ENCODE results near the gene DHRS13. TPM values are rescaled to one million over a fixed set of nuclear protein-coding genes. Genes with fewer than 3 reads are reported as not detected.

Gene DHRS13
- polyA plus RNA-seq, 1 donor (not counting 4 experiments of a cell fraction or from before 2014, with no cell fraction given): 3.4 TPM

DNA sequence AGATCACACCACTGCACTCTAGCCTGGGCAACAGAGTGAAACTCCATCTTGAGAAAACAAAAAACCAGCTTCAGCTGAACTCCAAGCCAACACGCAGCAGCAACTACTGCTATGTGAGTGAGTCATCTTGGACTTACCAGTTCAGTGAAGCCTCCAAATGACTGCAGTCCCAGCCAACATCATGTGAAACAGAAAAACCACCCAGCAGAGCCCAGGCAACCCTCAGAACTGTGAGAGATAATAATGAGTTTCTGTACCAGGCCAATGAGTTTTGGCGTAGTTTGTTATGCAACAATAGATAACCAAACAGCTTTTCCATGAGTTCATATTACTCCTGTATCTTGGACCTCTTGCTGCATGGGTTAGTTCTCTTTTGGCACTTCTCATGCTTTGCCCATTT, 25.2 kb upstream of the DHRS13 start:
- no peak for DNase-seq (ENCODE audit: low read depth, low spot score)
- dilution Hi-C loops (cut with MboI; ENCODE audit: extremely low pct_ligation_motif_present, low sequenced_read_pairs): no loop called here

GRCh38 chr17:28926786-28927185, 23.9 kb upstream of the DHRS13 start:
- Histone ChIP-seq H3K9ac (ENCODE audit: control insufficient read depth, extremely low read depth, insufficient read depth, low read length) (no peak overlapping the region), H3K9me1 (ENCODE audit: control insufficient read depth, extremely low read depth, insufficient read depth, low read length) (no peaks in the 10 kb centered on the region), H3K4me3 (ENCODE audit: control insufficient read depth in 2 of 3, extremely low read depth in 1 of 3, insufficient read depth in 2 of 3, low read depth in 1 of 3, low read length in 3 of 3) (no peak overlapping the region), H3K36me3 (ENCODE audit: control insufficient read depth in 2 of 2, extremely low read depth in 1 of 2, insufficient read depth in 2 of 2, low read length in 2 of 2) (peaks cover 11 to 38% of the 10 kb centered on the region in 2 experiments), H3K79me2 (ENCODE audit: control insufficient read depth, insufficient read depth, low read length) (peaks cover 58% of the 10 kb centered on the region), H3K9me3 (ENCODE audit: control insufficient read depth, low read depth, low read length) (peaks cover 5% of the 10 kb centered on the region), H3K4me1 (ENCODE audit: control insufficient read depth, extremely low read depth, insufficient read depth, low read length) (peaks cover 13% of the 10 kb centered on the region), H3K27ac (ENCODE audit: control insufficient read depth, insufficient read depth, low read length) (no peak overlapping the region), H2AFZ (ENCODE audit: control insufficient read depth, low read length) (no peak overlapping the region), H3K4me2 (ENCODE audit: control insufficient read depth, extremely low read depth, insufficient read depth, low read depth, low read length) (no peak overlapping the region), H4K20me1 (ENCODE audit: control insufficient read depth, extremely low read depth, insufficient read depth, low read length) (peaks cover 4% of the 10 kb centered on the region), H3K27me3 (ENCODE audit: control insufficient read depth, extremely low read depth, insufficient read depth, low read length) (no peaks in the 10 kb centered on the region)
- no peak for TF ChIP-seq CTCF (optimal IDR thresholded peaks at IDR 0.05 in 1 of 3, IDR thresholded peaks at IDR 0.05 in 1 of 3, conservative IDR thresholded peaks at IDR 0.05 in 1 of 3; ENCODE audit: extremely low read depth in 1 of 3, insufficient read depth in 2 of 3, low read length in 3 of 3)
- TF ChIP-seq EZH2 (IDR thresholded peaks at IDR 0.05; ENCODE audit: low read length): no peak
- FAIRE-seq (no peak), DNase-seq (ENCODE audit: low read depth, low spot score) (no peak)
- dilution Hi-C loops (cut with MboI; ENCODE audit: extremely low pct_ligation_motif_present, low sequenced_read_pairs): no loop called here

More for the DNA sequence above, 25.2 kb upstream of the DHRS13 start:
- peaks cover 5% of the 10 kb centered on the region for H3K9me3 ChIP-seq (ENCODE audit: control insufficient read depth, low read depth, low read length)
- peaks cover 13% of the 10 kb centered on the region for H3K4me1 ChIP-seq (ENCODE audit: control insufficient read depth, extremely low read depth, insufficient read depth, low read length)
- H3K27me3 ChIP-seq (ENCODE audit: control insufficient read depth, extremely low read depth, insufficient read depth, low read length): no peaks in the 10 kb centered on the region
- no peak overlapping the region for H3K27ac ChIP-seq (ENCODE audit: control insufficient read depth, insufficient read depth, low read length)
- H3K4me3 ChIP-seq (ENCODE audit: control insufficient read depth in 2 of 3, extremely low read depth in 1 of 3, insufficient read depth in 2 of 3, low read depth in 1 of 3, low read length in 3 of 3): no peak overlapping the region
- peaks cover 71% of the 10 kb centered on the region for H3K79me2 ChIP-seq (ENCODE audit: control insufficient read depth, insufficient read depth, low read length)
- H3K9ac ChIP-seq (ENCODE audit: control insufficient read depth, extremely low read depth, insufficient read depth, low read length): no peak overlapping the region
- no peaks in the 10 kb centered on the region for H3K9me1 ChIP-seq (ENCODE audit: control insufficient read depth, extremely low read depth, insufficient read depth, low read length)
- no peak overlapping the region for H2AFZ ChIP-seq (ENCODE audit: control insufficient read depth, low read length)
- no peak overlapping the region for H3K4me2 ChIP-seq (ENCODE audit: control insufficient read depth, extremely low read depth, insufficient read depth, low read depth, low read length)
- peaks cover 8 to 31% of the 10 kb centered on the region in 2 experiments for H3K36me3 ChIP-seq (ENCODE audit: control insufficient read depth in 2 of 2, extremely low read depth in 1 of 2, insufficient read depth in 2 of 2, low read length in 2 of 2)
- FAIRE-seq: no peak
- TF ChIP-seq EZH2 (IDR thresholded peaks at IDR 0.05; ENCODE audit: low read length) (no peak), CTCF (optimal IDR thresholded peaks at IDR 0.05 in 1 of 3, IDR thresholded peaks at IDR 0.05 in 1 of 3, conservative IDR thresholded peaks at IDR 0.05 in 1 of 3; ENCODE audit: extremely low read depth in 1 of 3, insufficient read depth in 2 of 3, low read length in 3 of 3) (no peak)
- peaks cover 4% of the 10 kb centered on the region for H4K20me1 ChIP-seq (ENCODE audit: control insufficient read depth, extremely low read depth, insufficient read depth, low read length)

All from keratinocyte (primary cell).